Subcutaneous adipose tissue (tissue), 4 donors: Measurements from ENCODE around the gene ZNF512. TPM values are rescaled to one million over a fixed set of nuclear protein-coding genes. Genes with fewer than 3 reads are reported as not detected.

ENCODE experiments used
- CTCF ChIP-seq: fragments of 450-650 bp; IDR thresholded peaks from one replicate; pipeline ENCODE4 v1.5.1; 2016; ENCODE audit warnings: low read depth, mild to moderate bottlenecking, control low read depth, antibody characterized with exemption, moderate library complexity
- total RNA-seq, 4 donors: library from RNA; depleted of rRNA; stranded (reverse); fragments of >200 nt; gene quantifications; one replicate each; pipeline ENCODE4 v1.1.0, GENCODE V29; 2016

Gene ZNF512
- total RNA-seq, 4 donors from 2014 or later, result 17.1 to 24.6 (median 21.9) TPM

- TF ChIP-seq CTCF, result no peak
These were observed 4.2 kb downstream of the ZNF512 start for GRCh38 chr2:27587025-27587424.

GRCh38 chr2:27588308-27588707 is 5.5 kb downstream of the ZNF512 start:
- no peak for TF ChIP-seq CTCF

DNA sequence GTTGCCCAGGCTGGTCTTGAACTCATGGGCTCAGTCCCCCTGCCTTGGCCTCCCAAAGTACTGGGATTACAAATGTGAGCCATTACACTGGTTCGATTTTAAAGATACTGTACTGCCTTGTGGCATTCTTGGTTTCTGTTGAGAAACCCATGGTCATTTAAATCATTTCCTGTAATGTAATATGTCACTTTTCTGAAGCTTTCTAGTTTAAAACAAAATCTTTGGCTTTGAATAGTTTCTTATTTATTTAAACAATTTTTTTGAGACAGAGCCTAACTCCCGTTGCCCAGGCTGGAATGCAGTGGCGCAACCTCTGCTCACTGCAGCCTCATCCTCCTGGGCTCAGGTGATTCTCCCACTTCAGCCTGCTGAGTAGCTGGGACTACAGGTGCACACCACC is 8.9 kb downstream of the ZNF512 start:
- TF ChIP-seq CTCF, result no peak

GRCh38 chr2:27593240-27593639 is 10.4 kb downstream of the ZNF512 start:
- no peak for TF ChIP-seq CTCF

GRCh38 chr2:27596627-27597026 is 13.8 kb downstream of the ZNF512 start:
- TF ChIP-seq CTCF, result no peak

GRCh38 chr2:27606611-27607010 is 23.8 kb downstream of the ZNF512 start:
- no peak for TF ChIP-seq CTCF

GRCh38 chr2:27613985-27614384 is 31.1 kb downstream of the ZNF512 start:
- TF ChIP-seq CTCF, result no peak
